ENCODE results near the gene MRPL40. TPM values are rescaled to one million over a fixed set of nuclear protein-coding genes. Genes with fewer than 3 reads are reported as not detected.

The MRPL40 gene
- total and polyA plus RNA-seq, 2 donors (not counting 3 experiments of a cell fraction or from before 2014, with no cell fraction given): 17.5 to 27.4 TPM

DNA sequence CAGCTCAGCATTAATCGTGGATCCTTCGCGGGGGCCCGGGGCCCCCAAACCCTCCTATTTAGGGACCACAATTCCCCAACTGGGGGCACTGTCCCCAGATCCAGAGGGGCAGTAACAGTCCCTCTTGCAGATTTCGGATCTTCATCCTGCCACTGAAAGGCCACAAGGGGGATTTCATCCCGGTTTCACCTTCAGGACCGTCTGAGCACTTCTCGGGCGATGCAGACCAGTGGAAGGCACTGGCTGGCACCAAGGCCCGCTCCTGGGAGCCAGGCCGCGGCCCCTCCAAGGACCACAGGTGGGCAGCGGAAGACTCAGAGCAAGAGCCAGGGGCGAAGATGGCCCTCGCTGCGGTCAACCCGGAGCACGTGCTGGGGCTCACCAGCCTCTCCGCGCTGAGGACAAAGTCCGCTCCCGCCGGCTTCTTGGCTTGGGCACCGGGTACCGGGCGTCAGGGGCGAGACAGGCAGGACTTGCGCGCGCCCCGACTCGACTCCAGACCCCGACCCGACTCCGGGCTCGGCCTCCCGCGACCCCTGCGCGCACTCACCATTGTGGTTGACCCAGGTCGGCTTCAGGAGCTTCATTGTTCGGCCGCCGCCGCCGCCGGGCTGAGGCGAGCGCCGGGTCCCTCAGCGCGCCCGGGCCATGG is 1.3 kb upstream of the MRPL40 start:
- dilution Hi-C loops (cut with MboI; ENCODE audit: extremely low pct_ligation_motif_present, low sequenced_read_pairs): no loop called here
- H3K36me3 ChIP-seq (ENCODE audit: control insufficient read depth in 2 of 2, extremely low read depth in 1 of 2, insufficient read depth in 2 of 2, low read length in 2 of 2): peaks cover 5% of the 10 kb centered on the region in 2 experiments
- DNase-seq (ENCODE audit: low read depth, low spot score) (peak; percentile 29), FAIRE-seq (peak; percentile 28)
- H2AFZ ChIP-seq (ENCODE audit: low read depth, low read length): peak overlapping the region; percentile 38
- CTCF ChIA-PET: interaction anchor here (1.0 to 2.1 kb wide), 5 partner anchors 14 to 251 kb away, joined by 3 to 6 read pairs (median 4); no protein-coding TSS in a partner anchor
- POLR2A ChIA-PET: interaction anchor here (1.4 kb wide), 1 partner anchor 13 kb away, joined by 6 read pairs; no protein-coding TSS in a partner anchor
- no peaks in the 10 kb centered on the region for H3K9me3 ChIP-seq (replicated peaks; ENCODE audit: control insufficient read depth, insufficient read depth, low read length)
- H3K9ac ChIP-seq (replicated peaks; ENCODE audit: extremely low read depth, insufficient read depth, low read length): peak overlapping the region; percentile 68
- BruUV-seq (replicated peaks): no TSS peak
- intact Hi-C loops (cut with micrococcal nuclease): loop anchor here (1.0 kb wide), 1 partner anchor 199 kb away; no protein-coding TSS in a partner anchor
- H3K4me1 ChIP-seq (ENCODE audit: control insufficient read depth, extremely low read depth, insufficient read depth, low read length): peaks cover 17% of the 10 kb centered on the region
- H3K9me1 ChIP-seq (replicated peaks; ENCODE audit: control insufficient read depth, extremely low read depth, insufficient read depth, low read length): no peaks in the 10 kb centered on the region
- no peak overlapping the region for H3K27ac ChIP-seq (ENCODE audit: insufficient read depth, low read depth, low read length)
- H4K20me1 ChIP-seq (replicated peaks; ENCODE audit: control insufficient read depth, extremely low read depth, insufficient read depth, low read length): no peaks in the 10 kb centered on the region
- peak overlapping the region; percentile 86 for H3K4me2 ChIP-seq (ENCODE audit: insufficient read depth, low read length)
- H3K79me2 ChIP-seq (ENCODE audit: control insufficient read depth, insufficient read depth, low read length): peaks cover 56% of the 10 kb centered on the region
- no peaks in the 10 kb centered on the region for H3K27me3 ChIP-seq (ENCODE audit: control insufficient read depth in 2 of 2, insufficient read depth in 2 of 2, low read length in 2 of 2)
- no peak for TF ChIP-seq JUN (IDR thresholded peaks at IDR 0.05; ENCODE audit: borderline replicate concordance, insufficient read depth, insufficient read length, low read depth)
- TF ChIP-seq, protein P1, sequence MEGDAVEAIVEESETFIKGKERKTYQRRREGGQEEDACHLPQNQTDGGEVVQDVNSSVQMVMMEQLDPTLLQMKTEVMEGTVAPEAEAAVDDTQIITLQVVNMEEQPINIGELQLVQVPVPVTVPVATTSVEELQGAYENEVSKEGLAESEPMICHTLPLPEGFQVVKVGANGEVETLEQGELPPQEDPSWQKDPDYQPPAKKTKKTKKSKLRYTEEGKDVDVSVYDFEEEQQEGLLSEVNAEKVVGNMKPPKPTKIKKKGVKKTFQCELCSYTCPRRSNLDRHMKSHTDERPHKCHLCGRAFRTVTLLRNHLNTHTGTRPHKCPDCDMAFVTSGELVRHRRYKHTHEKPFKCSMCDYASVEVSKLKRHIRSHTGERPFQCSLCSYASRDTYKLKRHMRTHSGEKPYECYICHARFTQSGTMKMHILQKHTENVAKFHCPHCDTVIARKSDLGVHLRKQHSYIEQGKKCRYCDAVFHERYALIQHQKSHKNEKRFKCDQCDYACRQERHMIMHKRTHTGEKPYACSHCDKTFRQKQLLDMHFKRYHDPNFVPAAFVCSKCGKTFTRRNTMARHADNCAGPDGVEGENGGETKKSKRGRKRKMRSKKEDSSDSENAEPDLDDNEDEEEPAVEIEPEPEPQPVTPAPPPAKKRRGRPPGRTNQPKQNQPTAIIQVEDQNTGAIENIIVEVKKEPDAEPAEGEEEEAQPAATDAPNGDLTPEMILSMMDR (IDR thresholded peaks at IDR 0.05; ENCODE audit: extremely low read depth in 1 of 2, insufficient read depth in 1 of 2, low read depth in 1 of 2, low read length in 2 of 2): peak; percentile 13 to 19
- H3K4me3 ChIP-seq (replicated peaks in 1 of 3; ENCODE audit: insufficient read depth in 1 of 3, low read depth in 1 of 3, low read length in 3 of 3): peak overlapping the region; percentile 41 to 86 (median 69)

DNA sequence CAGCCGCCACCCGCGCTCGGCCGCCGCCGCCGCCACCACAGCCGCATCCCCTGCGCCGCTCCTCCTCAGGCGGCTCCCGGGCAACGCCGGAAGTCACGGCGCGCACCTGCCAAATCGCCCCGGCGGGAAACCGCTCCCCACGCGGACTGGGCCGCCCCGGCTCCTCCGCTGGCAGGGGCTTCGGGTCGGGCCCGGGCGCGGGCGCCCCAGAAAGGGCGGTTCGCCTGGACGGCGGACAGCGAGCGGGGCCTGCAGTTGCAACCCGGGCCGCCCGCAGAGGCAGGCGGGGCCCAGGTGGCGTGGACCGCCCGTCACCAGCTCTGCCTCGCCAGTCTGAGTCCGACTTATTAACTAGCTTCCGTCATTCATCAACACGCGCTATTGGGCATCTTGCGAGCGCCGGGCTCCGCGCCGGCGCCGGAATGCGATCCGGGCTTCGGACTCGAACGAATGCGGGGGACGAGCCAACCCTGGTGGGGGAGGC is 654 bp upstream of the MRPL40 start, which contains the start of gene HIRA:
Gene HIRA (minus strand): TSS at position 85 of the 484 bp plus-strand sequence. CDS start 257 bp downstream, outside the sequence.
- FAIRE-seq: peak; percentile 70
- Histone ChIP-seq H3K4me1 (ENCODE audit: control insufficient read depth, extremely low read depth, insufficient read depth, low read length) (peaks cover 17% of the 10 kb centered on the region), H3K4me2 (ENCODE audit: insufficient read depth, low read length) (peak within 1 kb of the TSS; percentile 86), H3K9me1 (replicated peaks; ENCODE audit: control insufficient read depth, extremely low read depth, insufficient read depth, low read length) (no peaks in the 10 kb centered on the region), H3K4me3 (replicated peaks in 1 of 3; ENCODE audit: insufficient read depth in 1 of 3, low read depth in 1 of 3, low read length in 3 of 3) (peak within 1 kb of the TSS; percentile 86 to 88 (median 86)), H3K9me3 (replicated peaks; ENCODE audit: control insufficient read depth, insufficient read depth, low read length) (no peaks in the 10 kb centered on the region), H3K27me3 (ENCODE audit: control insufficient read depth in 2 of 2, insufficient read depth in 2 of 2, low read length in 2 of 2) (no peaks in the 10 kb centered on the region), H2AFZ (ENCODE audit: low read depth, low read length) (peak within 1 kb of the TSS; percentile 66), H3K36me3 (ENCODE audit: control insufficient read depth in 2 of 2, extremely low read depth in 1 of 2, insufficient read depth in 2 of 2, low read length in 2 of 2) (peaks cover 5% of the 10 kb centered on the region in 2 experiments), H3K27ac (ENCODE audit: insufficient read depth, low read depth, low read length) (peak within 1 kb of the TSS; percentile 75), H3K9ac (replicated peaks; ENCODE audit: extremely low read depth, insufficient read depth, low read length) (peak within 1 kb of the TSS; percentile 92), H3K79me2 (ENCODE audit: control insufficient read depth, insufficient read depth, low read length) (peaks cover 49% of the 10 kb centered on the region), H4K20me1 (replicated peaks; ENCODE audit: control insufficient read depth, extremely low read depth, insufficient read depth, low read length) (no peaks in the 10 kb centered on the region)
- TF ChIP-seq, protein P2, sequence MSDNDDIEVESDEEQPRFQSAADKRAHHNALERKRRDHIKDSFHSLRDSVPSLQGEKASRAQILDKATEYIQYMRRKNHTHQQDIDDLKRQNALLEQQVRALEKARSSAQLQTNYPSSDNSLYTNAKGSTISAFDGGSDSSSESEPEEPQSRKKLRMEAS (IDR thresholded peaks at IDR 0.05; ENCODE audit: insufficient read depth, insufficient read length): no peak
- TF ChIP-seq, protein P1 (IDR thresholded peaks at IDR 0.05; ENCODE audit: extremely low read depth in 1 of 2, insufficient read depth in 1 of 2, low read depth in 1 of 2, low read length in 2 of 2): no peak
- TF ChIP-seq POLR2AphosphoS5 (IDR thresholded peaks at IDR 0.05; ENCODE audit: insufficient read depth, low read depth, low read length) (no peak), JUN (IDR thresholded peaks at IDR 0.05; ENCODE audit: borderline replicate concordance, insufficient read depth, insufficient read length, low read depth) (no peak), POLR2A (IDR thresholded peaks at IDR 0.05; ENCODE audit: low read depth, low read length) (no peak)
- ChIA-PET POLR2A (interaction anchor here (0.5 to 1.4 kb wide), 2 partner anchors 13 to 100 kb away, joined by 3 to 6 read pairs; no protein-coding TSS in a partner anchor), CTCF (interaction anchor here (0.7 to 2.1 kb wide), 6 partner anchors 13 to 252 kb away, joined by 3 to 6 read pairs (median 4); partner anchors contain the start of gene C22orf39)
- no TSS peak for BruUV-seq (replicated peaks)
- DNase-seq (ENCODE audit: low read depth, low spot score): peak; percentile 73
- dilution Hi-C loops (cut with MboI; ENCODE audit: extremely low pct_ligation_motif_present, low sequenced_read_pairs) (no loop called here), intact Hi-C loops (cut with micrococcal nuclease) (loop anchor here (1.0 to 2.0 kb wide), 4 partner anchors 16 to 253 kb away; partner anchors contain the start of genes C22orf39, CDC45, SLC25A1 and UFD1)

All from endothelial cell of umbilical vein (primary cell).